Measurements from ENCODE around the gene ZFP3. TPM values are rescaled to one million over a fixed set of nuclear protein-coding genes. Genes with fewer than 3 reads are reported as not detected.
"Not testable (repeated sequence)": the region's sequence is repeated elsewhere in the genome, so short reads cannot be mapped to it uniquely, and the experiment has no call there.

Gene ZFP3
- total RNA-seq = 1 to 10 TPM; 1.5 to 8.6 (median 5.3) TPM

GRCh38 chr17:5078106-5079028 is at the start of gene ZFP3:
Gene ZFP3 (plus strand): TSS chr17:5078467. CDS start chr17:5091505, 13,038 bp downstream.
- DNase-seq = peak; percentile 61 to 78
- Histone ChIP-seq H3K9me3 (no peaks in the 10 kb centered on the region), H3K4me3 (peak within 1 kb of the TSS; percentile 77 to 84), H3K36me3 (no peaks in the 10 kb centered on the region), H3K27me3 (no peaks in the 10 kb centered on the region), H3K27ac (peak within 1 kb of the TSS; percentile 57 to 71), H3K4me1 (no peaks in the 10 kb centered on the region)
- TF ChIP-seq CTCF (IDR thresholded peaks at IDR 0.05) (peak in 1 of 4 experiments; percentile 9), POLR2A (IDR thresholded peaks at IDR 0.05) (no peak)
- intact Hi-C loops (cut with DNase I; ENCODE audit: low total_unique reads) = no loop called here

DNA sequence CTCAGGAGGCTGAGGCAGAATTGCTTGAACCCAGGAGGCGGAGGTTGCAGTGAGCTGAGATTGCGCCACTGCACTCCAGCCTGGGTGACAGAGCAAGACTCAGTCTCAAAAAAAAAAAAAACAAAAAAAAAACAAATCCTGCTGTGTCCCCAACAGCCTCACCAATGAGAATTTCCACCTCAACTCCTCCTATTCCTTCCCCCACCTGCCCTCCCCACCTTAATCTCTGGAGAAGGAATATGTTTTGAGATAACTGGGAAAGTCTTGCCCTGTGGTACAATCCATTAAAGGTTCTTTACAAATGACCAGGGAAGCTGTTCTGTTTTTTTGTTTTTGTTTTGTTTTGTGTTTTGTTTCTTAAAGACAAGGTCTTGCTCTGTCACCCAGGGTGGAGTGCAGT is 48.1 kb upstream of the ZFP3 start:
- H3K4me1 ChIP-seq; H3K27me3 ChIP-seq; H3K4me3 ChIP-seq; H3K27ac ChIP-seq; DNase-seq; H3K9me3 ChIP-seq; H3K36me3 ChIP-seq; intact Hi-C loops (cut with DNase I; ENCODE audit: low total_unique reads): not testable (repeated sequence)

GRCh38 chr17:5031365-5032082 is 46.7 kb upstream of the ZFP3 start:
- Histone ChIP-seq H3K9me3 (no peaks in the 10 kb centered on the region), H3K27ac (peak overlapping the region; percentile 56 to 73), H3K4me3 (peak overlapping the region; percentile 23 to 51), H3K27me3 (no peaks in the 10 kb centered on the region), H3K36me3 (no peaks in the 10 kb centered on the region), H3K4me1 (no peaks in the 10 kb centered on the region)
- peak; percentile 80 to 83 for DNase-seq
- intact Hi-C loops (cut with DNase I; ENCODE audit: low total_unique reads) = no loop called here
- TF ChIP-seq POLR2A (IDR thresholded peaks at IDR 0.05) (no peak), CTCF (IDR thresholded peaks at IDR 0.05) (peak; percentile 82 to 92 (median 89))

DNA sequence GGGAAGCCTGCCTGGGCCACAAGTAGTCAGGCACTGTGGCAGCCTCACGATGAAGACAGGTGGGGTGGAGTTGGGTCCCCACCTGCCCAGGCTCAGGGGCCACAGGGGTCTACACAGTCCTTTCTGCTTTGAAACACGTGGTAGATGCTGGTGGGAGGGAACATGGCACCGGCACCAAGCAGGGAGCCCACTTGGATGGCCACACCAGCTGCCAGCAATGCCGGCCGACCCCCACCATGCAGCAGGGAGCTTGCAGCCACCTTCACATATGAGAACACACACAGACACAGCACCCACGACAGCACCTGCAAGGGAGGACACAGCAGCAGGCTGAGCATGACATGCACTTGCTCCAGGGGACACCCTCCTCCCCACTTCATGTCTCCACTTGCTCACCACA is 45.4 kb upstream of the ZFP3 start:
- intact Hi-C loops (cut with DNase I; ENCODE audit: low total_unique reads) = no loop called here

More for the DNA sequence above, 45.4 kb upstream of the ZFP3 start:
- DNase-seq = no peak
- Histone ChIP-seq H3K27ac (no peak overlapping the region), H3K36me3 (no peaks in the 10 kb centered on the region), H3K27me3 (no peaks in the 10 kb centered on the region), H3K4me1 (no peaks in the 10 kb centered on the region), H3K4me3 (no peak overlapping the region), H3K9me3 (no peaks in the 10 kb centered on the region)
- no peak for TF ChIP-seq CTCF (IDR thresholded peaks at IDR 0.05)
- no peak for TF ChIP-seq POLR2A (IDR thresholded peaks at IDR 0.05)
